ENCODE data around the gene XPA. TPM values are rescaled to one million over a fixed set of nuclear protein-coding genes. Genes with fewer than 3 reads are reported as not detected.

The XPA gene
- total RNA-seq, 1 experiment from 2014 or later, result 3.0 TPM

- Mint-ChIP-seq H3K9me3 (no peaks in the 10 kb centered on the region), H3K27ac (no peak overlapping the region), H3K36me3 (peaks cover 2% of the 10 kb centered on the region; the same call in 1 of the 2 replicates), H3K4me1 (no peaks in the 10 kb centered on the region), H3K4me3 (no peak overlapping the region), H3K27me3 (ENCODE audit: low read depth) (no peaks in the 10 kb centered on the region)
- ATAC-seq (no peak), DNase-seq (ENCODE audit: low spot score) (no peak)
- no peak for TF ChIP-seq USF1 (CRISPR knock-in tag; IDR thresholded peaks at IDR 0.05)
- TF ChIP-seq, protein P1, sequence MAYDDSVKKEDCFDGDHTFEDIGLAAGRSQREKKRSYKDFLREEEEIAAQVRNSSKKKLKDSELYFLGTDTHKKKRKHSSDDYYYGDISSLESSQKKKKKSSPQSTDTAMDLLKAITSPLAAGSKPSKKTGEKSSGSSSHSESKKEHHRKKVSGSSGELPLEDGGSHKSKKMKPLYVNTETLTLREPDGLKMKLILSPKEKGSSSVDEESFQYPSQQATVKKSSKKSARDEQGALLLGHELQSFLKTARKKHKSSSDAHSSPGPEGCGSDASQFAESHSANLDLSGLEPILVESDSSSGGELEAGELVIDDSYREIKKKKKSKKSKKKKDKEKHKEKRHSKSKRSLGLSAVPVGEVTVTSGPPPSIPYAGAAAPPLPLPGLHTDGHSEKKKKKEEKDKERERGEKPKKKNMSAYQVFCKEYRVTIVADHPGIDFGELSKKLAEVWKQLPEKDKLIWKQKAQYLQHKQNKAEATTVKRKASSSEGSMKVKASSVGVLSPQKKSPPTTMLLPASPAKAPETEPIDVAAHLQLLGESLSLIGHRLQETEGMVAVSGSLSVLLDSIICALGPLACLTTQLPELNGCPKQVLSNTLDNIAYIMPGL (CRISPR knock-in tag; IDR thresholded peaks at IDR 0.05), result no peak
- TF ChIP-seq MLX (CRISPR knock-in tag; IDR thresholded peaks at IDR 0.05), result no peak
- TF ChIP-seq MXD4 (CRISPR knock-in tag; IDR thresholded peaks at IDR 0.05; ENCODE audit: borderline replicate concordance), result no peak
- no peak for TF ChIP-seq GTF2I (CRISPR knock-in tag; conservative IDR thresholded peaks at IDR 0.05)
- ChIA-PET CTCF (interaction anchor here (0.6 to 1.1 kb wide), 2 partner anchors 73 to 1552 kb away, joined by 3 to 5 read pairs; no protein-coding TSS in a partner anchor), POLR2A (no interaction called here)
These were observed 8.5 kb downstream of the XPA start for GRCh38 chr9:97688654-97689053.

GRCh38 chr9:97682242-97682641, 14.9 kb downstream of the XPA start:
- ChIA-PET CTCF (no interaction called here), POLR2A (no interaction called here)
- no peak overlapping the region for H3K4me3 Mint-ChIP-seq
- H3K36me3 Mint-ChIP-seq, result peaks cover 2% of the 10 kb centered on the region; the same call in 1 of the 2 replicates
- H3K27ac Mint-ChIP-seq, result no peak overlapping the region
- no peaks in the 10 kb centered on the region for H3K9me3 Mint-ChIP-seq
- TF ChIP-seq CDX4 (CRISPR knock-in tag; IDR thresholded peaks at IDR 0.05; ENCODE audit: borderline replicate concordance) (no peak), ZNF263 (CRISPR knock-in tag; IDR thresholded peaks at IDR 0.05; ENCODE audit: low read depth) (no peak), ELF4 (CRISPR knock-in tag; IDR thresholded peaks at IDR 0.05; ENCODE audit: low read depth) (no peak)
- H3K27me3 Mint-ChIP-seq (ENCODE audit: low read depth), result no peaks in the 10 kb centered on the region
- ATAC-seq (no peak), DNase-seq (ENCODE audit: low spot score) (no peak)
- no peaks in the 10 kb centered on the region for H3K4me1 Mint-ChIP-seq

DNA sequence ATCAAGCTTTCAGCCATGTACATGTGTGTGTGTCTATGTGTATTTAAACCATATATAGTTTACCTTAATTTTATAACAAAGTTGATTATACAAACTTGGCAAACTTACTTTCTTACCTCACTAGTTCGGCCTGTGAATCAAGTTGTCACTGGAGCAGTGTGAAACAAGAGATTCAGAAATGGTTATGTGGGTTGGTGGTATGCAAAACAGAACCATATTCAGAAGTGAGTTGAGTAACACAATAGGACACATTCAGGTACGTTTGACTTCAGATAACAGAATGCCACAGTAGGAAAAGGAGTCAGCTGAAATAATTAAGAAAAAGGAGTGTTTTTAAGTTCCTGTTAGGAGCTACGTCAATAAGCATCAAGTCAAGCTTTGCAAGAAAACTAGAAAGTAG, 21.5 kb downstream of the XPA start:
- POLR2A ChIA-PET, result no interaction called here
- H3K27me3 Mint-ChIP-seq (ENCODE audit: low read depth), result no peaks in the 10 kb centered on the region
- no peak overlapping the region for H3K27ac Mint-ChIP-seq
- H3K36me3 Mint-ChIP-seq, result peaks cover 39% of the 10 kb centered on the region
- DNase-seq (ENCODE audit: low spot score), result no peak
- H3K4me1 Mint-ChIP-seq, result no peaks in the 10 kb centered on the region
- no peak overlapping the region for H3K4me3 Mint-ChIP-seq
- ATAC-seq, result no peak
- no peaks in the 10 kb centered on the region for H3K9me3 Mint-ChIP-seq
- CTCF ChIA-PET, result no interaction called here
- no peak for TF ChIP-seq SMAD3 (CRISPR knock-in tag; IDR thresholded peaks at IDR 0.05; ENCODE audit: borderline replicate concordance)
- no peak for TF ChIP-seq ZNF219 (CRISPR knock-in tag; IDR thresholded peaks at IDR 0.05; ENCODE audit: borderline replicate concordance)
- TF ChIP-seq ZNF532 (CRISPR knock-in tag; IDR thresholded peaks at IDR 0.05; ENCODE audit: borderline replicate concordance), result no peak
- no peak for TF ChIP-seq ESRRA (CRISPR knock-in tag; IDR thresholded peaks at IDR 0.05; ENCODE audit: borderline replicate concordance)
- TF ChIP-seq SMAD4 (CRISPR knock-in tag; IDR thresholded peaks at IDR 0.05), result no peak
- TF ChIP-seq CREB1 (CRISPR knock-in tag; IDR thresholded peaks at IDR 0.05), result no peak
- TF ChIP-seq FOXP1 (CRISPR knock-in tag; IDR thresholded peaks at IDR 0.05; ENCODE audit: borderline replicate concordance), result no peak
- no peak for TF ChIP-seq MYBL2 (CRISPR knock-in tag; IDR thresholded peaks at IDR 0.05)
- no peak for TF ChIP-seq ZNF671 (CRISPR knock-in tag; IDR thresholded peaks at IDR 0.05)
- TF ChIP-seq ETV6 (CRISPR knock-in tag; IDR thresholded peaks at IDR 0.05), result no peak
- no peak for TF ChIP-seq NR3C1 (CRISPR knock-in tag; conservative IDR thresholded peaks at IDR 0.05; ENCODE audit: low read depth)
- no peak for TF ChIP-seq ZBTB21 (CRISPR knock-in tag; IDR thresholded peaks at IDR 0.05; ENCODE audit: borderline replicate concordance)
- TF ChIP-seq ARID4B (CRISPR knock-in tag; IDR thresholded peaks at IDR 0.05; ENCODE audit: borderline replicate concordance), result no peak

Measured in WTC11 (cell line).